Measurements from ENCODE around the gene SARS1.

DNA sequence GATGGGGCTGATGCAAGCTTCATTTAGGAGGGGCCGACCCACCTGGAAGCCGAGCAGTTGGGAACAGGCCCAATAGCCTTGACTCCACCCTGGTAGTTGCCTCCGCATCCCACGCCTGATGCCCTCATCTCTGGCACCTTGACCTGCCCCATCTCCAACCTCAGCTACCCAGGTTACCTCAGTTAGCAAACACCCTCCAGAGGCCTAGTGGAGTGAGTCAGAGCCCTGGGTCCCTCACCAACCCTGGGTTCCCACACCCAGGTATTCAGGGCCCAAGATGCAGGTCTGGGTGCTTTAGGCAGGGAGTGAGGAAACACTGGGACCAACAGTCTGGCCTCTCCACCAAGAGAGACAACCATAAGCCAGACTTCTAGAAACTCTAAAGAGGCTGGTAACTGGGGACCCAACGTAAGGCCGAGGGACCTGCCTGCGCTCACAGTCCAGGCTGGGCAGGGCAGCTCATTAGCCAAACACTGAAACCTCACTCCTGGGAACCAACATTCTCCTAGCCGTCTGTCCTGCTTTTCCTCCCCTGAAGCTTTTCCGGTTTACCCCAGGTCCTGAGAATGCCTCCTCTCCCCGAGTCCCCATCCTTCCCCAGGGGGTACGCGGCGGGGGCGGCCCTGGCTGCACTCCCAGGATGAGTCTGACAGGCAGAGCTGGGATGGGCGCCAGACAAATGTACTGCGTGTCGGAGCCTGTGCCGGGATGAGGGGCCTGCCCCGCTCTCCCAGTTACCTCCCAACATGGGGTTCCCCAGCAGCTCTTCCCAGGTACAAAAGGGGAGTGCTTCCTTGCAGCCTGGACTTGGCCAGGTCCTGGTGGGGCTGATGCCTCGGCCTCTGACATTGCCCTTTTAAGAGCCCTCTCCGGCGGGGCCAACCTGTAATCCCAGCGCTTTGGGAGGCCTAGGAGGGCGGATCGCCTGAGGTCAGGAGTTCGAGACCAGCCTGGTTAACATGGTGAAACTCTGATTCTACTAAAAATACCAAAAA lies 26.7 kb downstream of the SARS1 start:
- TF ChIP-seq, protein P1, sequence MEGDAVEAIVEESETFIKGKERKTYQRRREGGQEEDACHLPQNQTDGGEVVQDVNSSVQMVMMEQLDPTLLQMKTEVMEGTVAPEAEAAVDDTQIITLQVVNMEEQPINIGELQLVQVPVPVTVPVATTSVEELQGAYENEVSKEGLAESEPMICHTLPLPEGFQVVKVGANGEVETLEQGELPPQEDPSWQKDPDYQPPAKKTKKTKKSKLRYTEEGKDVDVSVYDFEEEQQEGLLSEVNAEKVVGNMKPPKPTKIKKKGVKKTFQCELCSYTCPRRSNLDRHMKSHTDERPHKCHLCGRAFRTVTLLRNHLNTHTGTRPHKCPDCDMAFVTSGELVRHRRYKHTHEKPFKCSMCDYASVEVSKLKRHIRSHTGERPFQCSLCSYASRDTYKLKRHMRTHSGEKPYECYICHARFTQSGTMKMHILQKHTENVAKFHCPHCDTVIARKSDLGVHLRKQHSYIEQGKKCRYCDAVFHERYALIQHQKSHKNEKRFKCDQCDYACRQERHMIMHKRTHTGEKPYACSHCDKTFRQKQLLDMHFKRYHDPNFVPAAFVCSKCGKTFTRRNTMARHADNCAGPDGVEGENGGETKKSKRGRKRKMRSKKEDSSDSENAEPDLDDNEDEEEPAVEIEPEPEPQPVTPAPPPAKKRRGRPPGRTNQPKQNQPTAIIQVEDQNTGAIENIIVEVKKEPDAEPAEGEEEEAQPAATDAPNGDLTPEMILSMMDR (IDR thresholded peaks at IDR 0.05), result no peak
- TF ChIP-seq POLR2A (IDR thresholded peaks at IDR 0.05), result no peak

All from esophagus squamous epithelium (tissue), 4 donors.